GM06990 (cell line): ENCODE measurements around the gene GOLM1.

ENCODE experiments used
- DNase-seq: peaks from one replicate; pipeline ENCODE4 v3.0.0-alpha.2; 2011; ENCODE audit not compliant: insufficient read length; ENCODE audit errors: extremely low read depth
- H3K27me3 ChIP-seq: replicated peaks from 2 replicates; pipeline ENCODE4 v1.6.0; 2011; ENCODE audit warnings: low read length; ENCODE audit not compliant: control insufficient read depth, insufficient read depth
- H3K36me3 ChIP-seq: 2 replicates; pipeline ENCODE4 v1.5.1; 2011; ENCODE audit warnings: low read length; ENCODE audit not compliant: control insufficient read depth, insufficient read depth
- H3K4me3 ChIP-seq: replicated peaks from 2 replicates; pipeline ENCODE4 v1.5.1; 2011; ENCODE audit warnings: low read depth, mild to moderate bottlenecking, control low read depth, low read length
- TF ChIP-seq, protein P1 (sequence below): IDR thresholded peaks from 2 replicates; pipeline ENCODE4 v1.5.1; 2011; ENCODE audit warnings: low read length, control low read depth, mild to moderate bottlenecking, inconsistent platforms; ENCODE audit not compliant: insufficient read depth, poor library complexity, severe bottlenecking

Gene GOLM1

DNA sequence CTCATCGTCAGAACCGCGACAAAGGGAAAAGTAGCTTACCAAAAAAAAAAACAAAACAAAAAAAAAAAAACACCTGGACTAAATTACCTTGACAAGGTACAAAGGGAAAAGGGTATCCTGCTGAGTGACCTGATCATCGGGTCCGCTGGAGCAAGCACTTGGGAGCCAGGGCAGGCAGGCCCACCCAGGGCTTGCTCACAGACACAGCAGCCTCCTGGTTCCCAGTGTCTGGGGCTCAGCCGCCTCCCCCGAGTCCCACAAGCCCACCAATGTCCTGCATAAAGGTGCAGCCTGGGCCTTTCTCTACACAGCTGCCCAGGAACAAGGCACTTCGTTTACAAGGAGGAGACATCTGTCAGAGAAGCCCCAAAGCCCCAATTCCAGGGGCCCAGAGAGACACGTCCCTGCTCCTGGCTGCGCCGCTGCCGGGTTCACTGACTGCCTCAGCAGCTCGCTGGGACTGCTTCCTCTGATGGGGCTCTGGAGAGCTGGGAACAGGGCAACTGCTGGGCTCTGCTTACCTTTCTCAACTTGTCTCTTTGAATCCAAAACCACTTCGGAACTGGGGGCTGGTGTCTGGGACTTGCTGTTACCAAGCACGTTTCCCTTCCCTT lies 63.4 kb downstream of the GOLM1 start:
- DNase-seq, result no peak
- TF ChIP-seq, protein P1, sequence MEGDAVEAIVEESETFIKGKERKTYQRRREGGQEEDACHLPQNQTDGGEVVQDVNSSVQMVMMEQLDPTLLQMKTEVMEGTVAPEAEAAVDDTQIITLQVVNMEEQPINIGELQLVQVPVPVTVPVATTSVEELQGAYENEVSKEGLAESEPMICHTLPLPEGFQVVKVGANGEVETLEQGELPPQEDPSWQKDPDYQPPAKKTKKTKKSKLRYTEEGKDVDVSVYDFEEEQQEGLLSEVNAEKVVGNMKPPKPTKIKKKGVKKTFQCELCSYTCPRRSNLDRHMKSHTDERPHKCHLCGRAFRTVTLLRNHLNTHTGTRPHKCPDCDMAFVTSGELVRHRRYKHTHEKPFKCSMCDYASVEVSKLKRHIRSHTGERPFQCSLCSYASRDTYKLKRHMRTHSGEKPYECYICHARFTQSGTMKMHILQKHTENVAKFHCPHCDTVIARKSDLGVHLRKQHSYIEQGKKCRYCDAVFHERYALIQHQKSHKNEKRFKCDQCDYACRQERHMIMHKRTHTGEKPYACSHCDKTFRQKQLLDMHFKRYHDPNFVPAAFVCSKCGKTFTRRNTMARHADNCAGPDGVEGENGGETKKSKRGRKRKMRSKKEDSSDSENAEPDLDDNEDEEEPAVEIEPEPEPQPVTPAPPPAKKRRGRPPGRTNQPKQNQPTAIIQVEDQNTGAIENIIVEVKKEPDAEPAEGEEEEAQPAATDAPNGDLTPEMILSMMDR, result no peak
- no peaks in the 10 kb centered on the region for H3K27me3 ChIP-seq
- H3K36me3 ChIP-seq, result no peaks in the 10 kb centered on the region
- no peak overlapping the region for H3K4me3 ChIP-seq

DNA sequence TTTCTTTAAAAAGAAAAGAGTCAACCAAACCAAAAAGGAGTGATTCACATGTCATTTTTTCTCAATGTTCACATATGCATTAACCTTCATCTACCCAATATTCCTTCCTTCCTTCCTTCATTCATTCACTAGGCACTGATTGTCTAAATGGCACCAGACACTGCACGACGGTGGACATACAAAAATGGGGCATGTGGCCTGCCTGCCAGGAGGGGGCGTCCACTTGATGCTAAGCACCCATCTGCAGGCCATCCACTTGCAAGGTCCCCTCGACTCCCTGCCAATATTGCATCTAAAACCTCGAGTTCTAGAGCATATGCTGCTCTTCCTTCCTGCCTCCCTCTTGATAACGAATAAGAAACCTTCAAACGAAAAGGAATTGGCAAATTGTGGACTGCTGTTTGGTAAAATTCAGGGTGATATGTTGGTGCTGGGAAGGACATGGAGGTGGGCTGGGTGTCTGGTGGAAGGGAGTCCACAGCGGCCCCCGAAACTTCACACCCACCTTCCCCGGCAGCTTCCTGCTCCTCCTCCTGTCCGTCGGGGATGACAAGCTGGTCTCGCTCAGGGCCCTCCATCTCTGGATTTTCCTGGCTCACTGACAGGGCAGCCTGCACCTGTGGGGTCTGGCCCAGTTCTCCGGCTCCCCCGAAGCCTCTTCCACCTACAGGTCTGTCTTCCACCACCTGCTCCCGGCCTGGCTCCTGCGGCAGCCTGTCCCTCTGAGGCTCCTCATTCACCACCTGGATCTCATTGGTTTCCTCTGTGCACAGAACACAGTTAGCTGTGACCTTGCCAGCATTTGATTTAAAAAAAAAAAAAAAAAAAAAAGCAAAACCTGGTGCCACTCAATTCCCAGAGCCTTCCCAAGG lies 64.3 kb downstream of the GOLM1 start:
- DNase-seq, result no peak
- TF ChIP-seq, protein P1, result peak; percentile 40
- Histone ChIP-seq H3K27me3 (no peaks in the 10 kb centered on the region), H3K4me3 (no peak overlapping the region), H3K36me3 (no peaks in the 10 kb centered on the region)

DNA sequence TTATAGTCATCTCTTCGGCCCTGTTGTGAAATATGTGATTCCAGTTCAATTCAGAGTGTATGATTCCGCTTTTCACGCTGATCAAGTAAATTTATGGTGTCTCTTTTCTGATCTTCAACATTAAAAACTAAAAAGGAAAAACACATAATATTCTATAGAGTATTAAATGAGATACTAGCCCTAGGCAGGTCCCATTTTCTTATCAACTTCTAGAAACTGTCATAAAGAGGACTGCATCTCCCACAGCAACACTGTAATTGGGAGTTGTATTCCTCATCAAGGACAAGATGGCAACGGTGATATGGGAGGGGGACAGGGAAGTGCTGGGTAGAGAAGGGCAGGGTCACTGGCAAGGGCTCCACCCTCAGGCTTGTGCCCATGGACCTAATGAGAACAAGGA lies 71.6 kb downstream of the GOLM1 start:
- no peak for DNase-seq
- Histone ChIP-seq H3K4me3 (no peak overlapping the region), H3K36me3 (peaks cover 2% of the 10 kb centered on the region), H3K27me3 (no peaks in the 10 kb centered on the region)
- TF ChIP-seq, protein P1, result no peak

DNA sequence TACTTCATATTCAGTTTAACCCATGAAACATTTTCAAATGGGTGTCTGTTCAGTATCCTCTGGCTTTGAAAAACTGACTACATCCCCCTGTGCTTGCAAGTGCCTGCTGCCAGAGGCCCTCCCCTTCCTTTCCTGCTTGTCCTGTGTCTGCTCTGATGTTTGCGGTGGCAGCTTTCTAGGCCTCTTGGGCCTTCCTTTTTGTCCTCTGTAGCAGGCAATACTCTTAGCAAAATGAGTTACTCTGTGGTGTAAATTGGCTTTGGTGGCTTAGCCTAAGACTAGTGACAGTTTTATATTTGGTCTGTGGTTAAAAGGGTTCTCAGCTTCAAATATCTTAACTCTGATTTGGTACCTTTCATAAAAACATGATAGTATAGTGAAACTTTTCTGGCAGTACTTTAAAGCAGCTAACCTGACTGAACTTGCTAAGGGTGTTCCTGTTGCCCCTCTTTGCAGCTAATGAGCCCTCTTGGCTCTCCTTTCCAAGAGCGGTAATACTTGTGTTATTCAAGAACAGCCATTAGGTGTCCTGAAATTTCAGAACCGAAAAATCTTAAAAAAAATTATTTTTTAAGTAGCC lies 76.6 kb downstream of the GOLM1 start:
- Histone ChIP-seq H3K4me3 (no peak overlapping the region), H3K36me3 (peaks cover 6% of the 10 kb centered on the region), H3K27me3 (no peaks in the 10 kb centered on the region)
- TF ChIP-seq, protein P1, result no peak
- no peak for DNase-seq

DNA sequence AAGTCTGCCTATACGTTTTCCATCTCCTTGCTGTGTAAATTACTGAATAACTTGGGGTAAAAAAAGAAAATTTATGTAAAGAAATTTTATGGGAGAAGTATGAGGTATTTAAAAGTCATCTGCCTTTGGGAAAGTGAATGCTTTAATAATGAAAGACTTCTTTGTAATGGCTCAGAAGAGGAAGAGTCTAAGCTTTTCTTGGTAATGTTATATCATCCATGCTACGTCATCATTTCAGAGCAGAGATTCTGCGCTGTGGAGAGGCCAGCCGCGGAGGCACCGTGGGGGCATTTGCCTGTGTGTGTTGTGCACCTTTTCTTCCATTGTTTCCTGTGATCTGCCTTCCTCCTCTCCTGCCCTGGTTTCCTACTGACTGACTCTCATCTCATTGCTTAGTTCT lies 78.2 kb downstream of the GOLM1 start:
- peaks cover 7% of the 10 kb centered on the region for H3K36me3 ChIP-seq
- DNase-seq, result no peak

More for the DNA sequence above, 78.2 kb downstream of the GOLM1 start:
- Histone ChIP-seq H3K27me3 (no peaks in the 10 kb centered on the region), H3K4me3 (no peak overlapping the region)
- TF ChIP-seq, protein P1, result no peak
